GM23248 (cell line): Measurements from ENCODE around the gene NAV3.

Source experiments
- EZH2 ChIP-seq: fragments of 200-600 bp; sonication (generic); IDR thresholded peaks from 2 replicates; pipeline ENCODE4 v1.6.1; 2018; ENCODE audit warnings: antibody characterized with exemption, mild to moderate bottlenecking; ENCODE audit not compliant: insufficient read depth, poor library complexity, severe bottlenecking
- EZH2phosphoT487 ChIP-seq: fragments of 200-600 bp; sonication (generic); IDR thresholded peaks from 2 replicates; pipeline ENCODE4 v1.6.1; 2018; ENCODE audit warnings: antibody characterized with exemption, moderate library complexity, mild to moderate bottlenecking, low read depth; ENCODE audit not compliant: insufficient read depth

- TF ChIP-seq EZH2 (no peak), EZH2phosphoT487 (no peak)
Measured at GRCh38 chr12:78156751-78157150, 326.1 kb downstream of the NAV3 start.
